ENCODE data around the gene TMEM184A. TPM values are rescaled to one million over a fixed set of nuclear protein-coding genes. Genes with fewer than 3 reads are reported as not detected.
"Not testable (repeated sequence)": the region's sequence is repeated elsewhere in the genome, so short reads cannot be mapped to it uniquely, and the experiment has no call there.

The TMEM184A gene
- total RNA-seq, 1 donor from 2014 or later = 9.0 TPM

- Histone ChIP-seq H3K36me3 (ENCODE audit: control insufficient read depth, insufficient read depth, low read length) (no peaks in the 10 kb centered on the region), H3K27me3 (ENCODE audit: control insufficient read depth, insufficient read depth, low read length) (peaks cover 4% of the 10 kb centered on the region), H3K4me3 (ENCODE audit: low read depth, low read length) (no peak overlapping the region)
- DNase-seq (ENCODE audit: low read depth) (no peak), FAIRE-seq (no peak)
- no peak for TF ChIP-seq CTCF (IDR thresholded peaks at IDR 0.05; ENCODE audit: insufficient read depth, low read length, severe bottlenecking)
These were observed 31.7 kb upstream of the TMEM184A start for GRCh38 chr7:1587738-1588137.

GRCh38 chr7:1586827-1587705 lies 31.1 kb upstream of the TMEM184A start:
- no peak for TF ChIP-seq CTCF (IDR thresholded peaks at IDR 0.05; ENCODE audit: insufficient read depth, low read length, severe bottlenecking)
- DNase-seq (ENCODE audit: low read depth) (no peak), FAIRE-seq (no peak)
- Histone ChIP-seq H3K36me3 (ENCODE audit: control insufficient read depth, insufficient read depth, low read length) (no peaks in the 10 kb centered on the region), H3K4me3 (ENCODE audit: low read depth, low read length) (no peak overlapping the region), H3K27me3 (ENCODE audit: control insufficient read depth, insufficient read depth, low read length) (peaks cover 4% of the 10 kb centered on the region)

- no peak for FAIRE-seq
- TF ChIP-seq CTCF (IDR thresholded peaks at IDR 0.05; ENCODE audit: insufficient read depth, low read length, severe bottlenecking) = no peak
- Histone ChIP-seq H3K4me3 (ENCODE audit: low read depth, low read length) (no peak overlapping the region), H3K36me3 (ENCODE audit: control insufficient read depth, insufficient read depth, low read length) (no peaks in the 10 kb centered on the region), H3K27me3 (ENCODE audit: control insufficient read depth, insufficient read depth, low read length) (no peaks in the 10 kb centered on the region)
- no peak for DNase-seq (ENCODE audit: low read depth)
These were observed 30.3 kb upstream of the TMEM184A start for GRCh38 chr7:1586126-1586826.

GRCh38 chr7:1585142-1585981 lies 29.4 kb upstream of the TMEM184A start:
- H3K27me3 ChIP-seq (ENCODE audit: control insufficient read depth, insufficient read depth, low read length) = no peaks in the 10 kb centered on the region
- H3K36me3 ChIP-seq (ENCODE audit: control insufficient read depth, insufficient read depth, low read length) = no peaks in the 10 kb centered on the region
- DNase-seq (ENCODE audit: low read depth) (no peak), FAIRE-seq (no peak)
- H3K4me3 ChIP-seq (ENCODE audit: low read depth, low read length) = no peak overlapping the region
- no peak for TF ChIP-seq CTCF (IDR thresholded peaks at IDR 0.05; ENCODE audit: insufficient read depth, low read length, severe bottlenecking)

GRCh38 chr7:1584700-1585099 lies 28.7 kb upstream of the TMEM184A start:
- FAIRE-seq (no peak), DNase-seq (ENCODE audit: low read depth) (no peak)
- no peak for TF ChIP-seq CTCF (IDR thresholded peaks at IDR 0.05; ENCODE audit: insufficient read depth, low read length, severe bottlenecking)
- Histone ChIP-seq H3K27me3 (ENCODE audit: control insufficient read depth, insufficient read depth, low read length) (no peaks in the 10 kb centered on the region), H3K36me3 (ENCODE audit: control insufficient read depth, insufficient read depth, low read length) (no peaks in the 10 kb centered on the region), H3K4me3 (ENCODE audit: low read depth, low read length) (no peak overlapping the region)

- not testable (repeated sequence) for FAIRE-seq
These were observed 27.4 kb upstream of the TMEM184A start for GRCh38 chr7:1583241-1583930.

More at GRCh38 chr7:1583241-1583930, 27.4 kb upstream of the TMEM184A start:
- H3K27me3 ChIP-seq (ENCODE audit: control insufficient read depth, insufficient read depth, low read length); H3K4me3 ChIP-seq (ENCODE audit: low read depth, low read length); H3K36me3 ChIP-seq (ENCODE audit: control insufficient read depth, insufficient read depth, low read length); DNase-seq (ENCODE audit: low read depth): not testable (repeated sequence)

All from bronchial epithelial cell (primary cell).